HepG2 (cell line): ENCODE measurements around the gene LUC7L. TPM values are rescaled to one million over a fixed set of nuclear protein-coding genes. Genes with fewer than 3 reads are reported as not detected.

Source experiments
- CBX1 ChIP-seq: IDR thresholded peaks from one replicate; pipeline ENCODE4 v1.6.1; 2016; ENCODE audit warnings: antibody characterized with exemption, low read depth
- HNF4A ChIP-seq: sonication (generic); formaldehyde crosslinking; IDR thresholded peaks from 2 replicates; pipeline ENCODE4 v1.4.0; 2020; ENCODE audit warnings: missing genetic modification reagents
- HNRNPH1 ChIP-seq: fragments of 200-400 bp; formaldehyde crosslinking; optimal IDR thresholded peaks from 2 replicates; pipeline ENCODE3; 2017; ENCODE audit warnings: mild to moderate bottlenecking, low read depth, low read length
- SOX5 ChIP-seq: IDR thresholded peaks from 2 replicates; pipeline ENCODE4 v1.6.1; 2016; ENCODE audit warnings: borderline replicate concordance
- SRF ChIP-seq: IDR thresholded peaks from 2 replicates; pipeline ENCODE4 v1.6.1; 2011; ENCODE audit warnings: mild to moderate bottlenecking, low read depth, low read length, moderate library complexity
- THAP9 ChIP-seq: sonication (generic); formaldehyde crosslinking; IDR thresholded peaks from 2 replicates; pipeline ENCODE4; 2020; ENCODE audit warnings: missing genetic modification reagents, mild to moderate bottlenecking, borderline replicate concordance
- ZBTB26 ChIP-seq: IDR thresholded peaks from 2 replicates; pipeline ENCODE4 v1.6.1; 2016; ENCODE audit warnings: missing compliant biosample characterization, missing genetic modification reagents, borderline replicate concordance
- ZFX ChIP-seq: sonication (generic); formaldehyde crosslinking; IDR thresholded peaks from 2 replicates; pipeline ENCODE4 v1.4.0; 2020; ENCODE audit warnings: mild to moderate bottlenecking, low read depth, missing genetic modification reagents, moderate library complexity
- ZNF274 ChIP-seq: sonication (generic); formaldehyde crosslinking; IDR thresholded peaks from 2 replicates; pipeline ENCODE4 v1.5.1; 2020; ENCODE audit warnings: mild to moderate bottlenecking, missing genetic modification reagents
- ZNF318 ChIP-seq: sonication (generic); formaldehyde crosslinking; IDR thresholded peaks from 2 replicates; pipeline ENCODE4 v1.4.0; 2020; ENCODE audit warnings: mild to moderate bottlenecking, missing genetic modification reagents
- ZSCAN9 ChIP-seq: IDR thresholded peaks from 2 replicates; pipeline ENCODE4 v1.6.1; 2016; ENCODE audit warnings: borderline replicate concordance
- polyA plus RNA-seq, 8 experiments: library from polyadenylated mRNA; depleted of rRNA in 3 of 8; stranded (reverse) in 7 of 8; unstranded in 1 of 8; fragments of >200 nt; fragmentation: Illumina TruSeq in 4 of 8; extraction: Trizol in 4 of 8; gene quantifications; 2 replicates each; pipeline versions ENCODE4 v1.2.1 to v1.2.3, GENCODE V29; 2011 to 2016; ENCODE audit warnings: low read depth in 4 of 8, missing spikeins in 1 of 8, mixed read lengths in 1 of 8; ENCODE audit not compliant: insufficient read depth in 1 of 8
- total RNA-seq, 5 experiments: library from RNA; depleted of rRNA; stranded (reverse); fragments of >200 nt; fragmentation: Illumina TruSeq; extraction: Trizol; gene quantifications; 2 replicates each; pipeline ENCODE4 v1.2.3, GENCODE V29; 2016; ENCODE audit warnings: low read depth in 1 of 5
- TF ChIP-seq, protein P1 (sequence below): sonication (generic); formaldehyde crosslinking; IDR thresholded peaks from 2 replicates; pipeline ENCODE4 v1.4.0; 2020; ENCODE audit warnings: mild to moderate bottlenecking, missing genetic modification reagents
- TF ChIP-seq, protein P2 (sequence below): sonication (generic); formaldehyde crosslinking; IDR thresholded peaks from 2 replicates; pipeline ENCODE4 v1.5.0; 2020; ENCODE audit warnings: mild to moderate bottlenecking, missing genetic modification reagents

LUC7L gene
- total and polyA plus RNA-seq, 2 of the 13 experiments (the other 11 are each of a cell fraction or from before 2014, with no cell fraction given) = 48.7 to 56.9 TPM

DNA sequence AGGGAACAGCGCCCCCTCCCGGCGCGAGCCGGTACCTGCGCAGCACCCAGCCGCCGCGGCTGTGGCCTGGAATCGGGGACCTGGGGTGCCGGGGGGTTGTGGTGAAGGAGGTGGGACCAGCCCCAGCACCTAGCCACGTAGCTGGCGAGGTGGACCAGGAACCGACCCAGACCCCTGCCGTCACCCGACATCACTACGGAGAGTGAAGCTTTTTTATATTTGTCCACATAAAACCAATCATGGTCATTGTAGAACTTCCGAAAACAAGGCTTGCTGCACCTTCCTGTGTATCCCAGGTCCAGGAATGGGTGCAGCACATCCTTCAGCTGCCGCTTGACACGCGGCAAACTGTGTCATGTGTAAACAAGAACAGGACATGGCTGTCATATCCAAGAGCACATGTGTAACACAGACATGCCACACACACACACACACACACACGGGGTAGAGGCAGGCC is 47.7 kb downstream of the LUC7L start (continued):
- TF ChIP-seq, protein P1, sequence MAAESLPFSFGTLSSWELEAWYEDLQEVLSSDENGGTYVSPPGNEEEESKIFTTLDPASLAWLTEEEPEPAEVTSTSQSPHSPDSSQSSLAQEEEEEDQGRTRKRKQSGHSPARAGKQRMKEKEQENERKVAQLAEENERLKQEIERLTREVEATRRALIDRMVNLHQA = no peak
- no peak for TF ChIP-seq SOX5
- no peak for TF ChIP-seq ZNF318 (CRISPR knock-in tag)
- TF ChIP-seq ZNF274 (CRISPR knock-in tag) = no peak
- TF ChIP-seq ZFX = no peak
- TF ChIP-seq THAP9 (CRISPR knock-in tag) = no peak
- TF ChIP-seq SRF = no peak
- TF ChIP-seq ZSCAN9 (CRISPR knock-in tag) = no peak
- peak; percentile 3; the same call in 1 of the 2 replicates for TF ChIP-seq ZBTB26 (CRISPR knock-in tag)
- TF ChIP-seq HNRNPH1 = no peak
- TF ChIP-seq, protein P2, sequence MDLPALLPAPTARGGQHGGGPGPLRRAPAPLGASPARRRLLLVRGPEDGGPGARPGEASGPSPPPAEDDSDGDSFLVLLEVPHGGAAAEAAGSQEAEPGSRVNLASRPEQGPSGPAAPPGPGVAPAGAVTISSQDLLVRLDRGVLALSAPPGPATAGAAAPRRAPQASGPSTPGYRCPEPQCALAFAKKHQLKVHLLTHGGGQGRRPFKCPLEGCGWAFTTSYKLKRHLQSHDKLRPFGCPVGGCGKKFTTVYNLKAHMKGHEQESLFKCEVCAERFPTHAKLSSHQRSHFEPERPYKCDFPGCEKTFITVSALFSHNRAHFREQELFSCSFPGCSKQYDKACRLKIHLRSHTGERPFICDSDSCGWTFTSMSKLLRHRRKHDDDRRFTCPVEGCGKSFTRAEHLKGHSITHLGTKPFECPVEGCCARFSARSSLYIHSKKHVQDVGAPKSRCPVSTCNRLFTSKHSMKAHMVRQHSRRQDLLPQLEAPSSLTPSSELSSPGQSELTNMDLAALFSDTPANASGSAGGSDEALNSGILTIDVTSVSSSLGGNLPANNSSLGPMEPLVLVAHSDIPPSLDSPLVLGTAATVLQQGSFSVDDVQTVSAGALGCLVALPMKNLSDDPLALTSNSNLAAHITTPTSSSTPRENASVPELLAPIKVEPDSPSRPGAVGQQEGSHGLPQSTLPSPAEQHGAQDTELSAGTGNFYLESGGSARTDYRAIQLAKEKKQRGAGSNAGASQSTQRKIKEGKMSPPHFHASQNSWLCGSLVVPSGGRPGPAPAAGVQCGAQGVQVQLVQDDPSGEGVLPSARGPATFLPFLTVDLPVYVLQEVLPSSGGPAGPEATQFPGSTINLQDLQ (CRISPR knock-in tag) = no peak
- no peak for TF ChIP-seq HNF4A
- no peak for TF ChIP-seq CBX1
